K562 (cell line): ENCODE measurements around the gene MRRF. TPM values are rescaled to one million over a fixed set of nuclear protein-coding genes. Genes with fewer than 3 reads are reported as not detected.

Source experiments
- ATAC-seq: fragments of 200-7000 bp; cut with Tn5 transposase; 3 replicates; pipeline ENCODE4 v1.9.1; 2020; ENCODE audit warnings: moderate library complexity
- BruUV-seq: library from RNA; stranded (reverse); fragments of 400-500 nt; replicated peaks from 2 replicates; lab custom pipeline; 2021; lab: Mats Ljungman, UMichigan
- CTCF ChIA-PET: fragments of 300-600 bp; formaldehyde crosslinking; extraction: SDS; loops from one replicate; lab custom pipeline; 2021; ENCODE audit warnings: low intra/inter-chr PET ratio; lab: Yijun Ruan, JAX
- POLR2A ChIA-PET: fragments of 300-600, 350-650 bp; sonication (Branson Sonifier 250); formaldehyde crosslinking; extraction: SDS; loops from one replicate; lab custom pipeline; 2021; ENCODE audit warnings: antibody characterized with exemption, inconsistent platforms; lab: Yijun Ruan, JAX
- DNase-seq, 4 experiments: peaks; one replicate each; pipeline versions ENCODE4 v3.0.0 to v3.0.0-alpha.2; 2011 to 2018; ENCODE audit warnings: low spot score in 3 of 4, mixed read lengths in 3 of 4; ENCODE audit errors: extremely low read depth in 1 of 4
- FAIRE-seq: peaks from 2 replicates; lab custom pipeline; 2011; peaks lifted over from hg19 to GRCh38; lab: Jason Lieb, UNC
- H2AFZ ChIP-seq: 2 replicates; pipeline ENCODE4 v1.6.0; 2011; ENCODE audit warnings: low read depth, low read length, control low read depth, inconsistent platforms
- H3K27ac ChIP-seq: fragments of 200-600 bp; 3 replicates; pipeline ENCODE4 v1.8.0; 2011; ENCODE audit warnings: low read depth, mild to moderate bottlenecking, control low read depth, inconsistent platforms, low read length, moderate library complexity, mixed read lengths; ENCODE audit errors: extremely low read depth
- H3K27me3 ChIP-seq, 2 experiments: fragments of 300-600 bp in 1 of 2; 2 replicates in 1 of 2; 3 replicates in 1 of 2; pipeline versions ENCODE4 v1.6.0 to v1.8.0; 2011; ENCODE audit warnings: inconsistent platforms in 2 of 2, low read length in 2 of 2, mild to moderate bottlenecking in 1 of 2, mixed read lengths in 1 of 2, moderate library complexity in 1 of 2; ENCODE audit not compliant: control insufficient read depth in 2 of 2, insufficient read depth in 2 of 2
- H3K36me3 ChIP-seq: fragments of 300-600 bp; 3 replicates; pipeline ENCODE4 v1.8.0; 2011; ENCODE audit warnings: mild to moderate bottlenecking, low read length, inconsistent platforms; ENCODE audit not compliant: control insufficient read depth, insufficient read depth
- H3K4me1 ChIP-seq, 2 experiments: fragments of 200-600 bp in 1 of 2; replicated peaks in 1 of 2; 2 replicates in 1 of 2; 3 replicates in 1 of 2; pipeline versions ENCODE4 v1.5.1 to v1.8.0; 2011; ENCODE audit warnings: inconsistent platforms in 2 of 2, low read length in 2 of 2, mild to moderate bottlenecking in 1 of 2, mixed read lengths in 1 of 2, moderate library complexity in 1 of 2; ENCODE audit not compliant: control insufficient read depth in 2 of 2, insufficient read depth in 2 of 2
- H3K4me2 ChIP-seq: 2 replicates; pipeline ENCODE4 v1.6.1; 2011; ENCODE audit warnings: low read length, control low read depth, inconsistent platforms, mixed read lengths; ENCODE audit not compliant: insufficient read depth
- H3K4me3 ChIP-seq: fragments of 200-600 bp; sonication (generic), shearing (Covaris generic); 2 replicates; pipeline ENCODE4 v1.5.1; 2016; ENCODE audit warnings: control low read depth, inconsistent platforms
- H3K79me2 ChIP-seq: fragments of 200-600 bp; 3 replicates; pipeline ENCODE4 v1.8.0; 2011; ENCODE audit warnings: low read length, inconsistent platforms; ENCODE audit not compliant: control insufficient read depth, insufficient read depth
- H3K9ac ChIP-seq, 2 experiments: 2 replicates each; pipeline versions ENCODE4 v1.6.0 to v1.6.1; 2011; ENCODE audit warnings: low read depth in 2 of 2, low read length in 2 of 2, control low read depth in 1 of 2, inconsistent platforms in 1 of 2, mild to moderate bottlenecking in 1 of 2, mixed read lengths in 1 of 2; ENCODE audit not compliant: insufficient read depth in 1 of 2
- H3K9me1 ChIP-seq: one replicate; pipeline ENCODE4 v1.6.0; 2011; ENCODE audit warnings: inconsistent platforms, mild to moderate bottlenecking, low read length, moderate library complexity; ENCODE audit not compliant: control insufficient read depth, insufficient read depth
- H3K9me3 ChIP-seq: replicated peaks from 2 replicates; pipeline ENCODE4 v1.5.1; 2011; ENCODE audit warnings: low read depth, low read length, inconsistent platforms; ENCODE audit not compliant: control insufficient read depth, insufficient read depth
- H4K20me1 ChIP-seq: replicated peaks from 2 replicates; pipeline ENCODE4 v1.6.1; 2011; ENCODE audit warnings: low read length, inconsistent platforms, mixed read lengths; ENCODE audit not compliant: control insufficient read depth, insufficient read depth
- NFATC3 ChIP-seq: fragments of 450-650 bp; IDR thresholded peaks from 2 replicates; pipeline ENCODE4 v1.6.1; 2017; ENCODE audit warnings: mild to moderate bottlenecking
- ZNF143 ChIP-seq: sonication (generic); formaldehyde crosslinking; IDR thresholded peaks from 2 replicates; pipeline ENCODE4 v1.9.0; 2022; ENCODE audit warnings: mild to moderate bottlenecking, missing genetic modification reagents
- WGBS: fragments of 100-300 bp; shearing (Covaris generic); methylation state at CpG from one replicate; pipeline ENCODE4 v1.1.6; 2016; ENCODE audit warnings: low coverage, mixed read lengths; ENCODE audit not compliant: insufficient coverage; ENCODE audit errors: missing lambda C conversion rate; 5-methylcytosine and 5-hydroxymethylcytosine counted together
- in situ Hi-C: fragments of 300-500 bp; cut with MboI; formaldehyde crosslinking; loops from 4 replicates; pipeline ENCODE4 v1.15.0; 2018; ENCODE audit warnings: inconsistent platforms, mixed read lengths
- intact Hi-C: fragments of 100-400 bp; cut with micrococcal nuclease; formaldehyde crosslinking; loops from 2 replicates; pipeline ENCODE4 v1.14.2; 2022
- polyA plus RNA-seq, 8 experiments: library from polyadenylated mRNA; depleted of rRNA in 4 of 8; stranded (reverse) in 5 of 8; unstranded in 3 of 8; fragments of >200 nt; fragmentation: Nextera tagmentation in 2 of 8; fragmentation: Illumina TruSeq in 1 of 8; extraction: Ambion mirVana in 2 of 8; extraction: Trizol in 1 of 8; gene quantifications; 2 replicates each; pipeline versions ENCODE4 v1.2.1 to v1.2.3, GENCODE V29; 2011 to 2014; ENCODE audit warnings: inconsistent platforms in 1 of 8, missing spikeins in 1 of 8
- total RNA-seq, 7 experiments: library from RNA; depleted of rRNA in 6 of 7; stranded (reverse); fragments of >200 nt in 6 of 7; fragmentation: Illumina TruSeq in 2 of 7; extraction: Trizol in 2 of 7; gene quantifications; 2 replicates each; pipeline versions ENCODE4 v1.2.1 to v1.2.3, GENCODE V29; 2011 to 2021; ENCODE audit warnings: low replicate concordance in 1 of 7
- TF ChIP-seq, protein P1 (sequence below): fragments of 450-650 bp; IDR thresholded peaks from 2 replicates; pipeline ENCODE4 v1.7.1; 2018; ENCODE audit warnings: mild to moderate bottlenecking, low read depth; ENCODE audit not compliant: partially characterized antibody
- TF ChIP-seq, protein P2 (sequence below): fragments of 250-450 bp; sonication (Bioruptor Pico); IDR thresholded peaks from 2 replicates; pipeline ENCODE4 v1.4.0; 2020; ENCODE audit warnings: mild to moderate bottlenecking
- TF ChIP-seq, protein P3 (sequence below), 3 experiments: IDR thresholded peaks in 2 of 3; conservative IDR thresholded peaks in 1 of 3; 2 replicates each; pipeline ENCODE4 v1.5.1; 2011 to 2012; ENCODE audit warnings: low read length in 3 of 3, mild to moderate bottlenecking in 3 of 3, control low read depth in 2 of 3, improper control_type of control experiment in 1 of 3, inconsistent platforms in 1 of 3, low read depth in 1 of 3, mixed read lengths in 1 of 3, moderate library complexity in 1 of 3; ENCODE audit not compliant: insufficient read depth in 2 of 3
- TF ChIP-seq, protein P4 (sequence below): fragments of 250-450 bp; sonication (Bioruptor Pico); IDR thresholded peaks from 2 replicates; pipeline ENCODE4 v1.9.0; 2021; ENCODE audit warnings: mild to moderate bottlenecking, inconsistent platforms
- TF ChIP-seq, protein P5 (sequence below): conservative IDR thresholded peaks from 2 replicates; pipeline ENCODE4 v1.6.1; 2011; ENCODE audit warnings: low read depth, mild to moderate bottlenecking, low read length; ENCODE audit not compliant: control insufficient read depth
- TF ChIP-seq, protein P6 (sequence below): sonication (generic); formaldehyde crosslinking; IDR thresholded peaks from 2 replicates; pipeline ENCODE4 v1.9.0; 2022; ENCODE audit warnings: mild to moderate bottlenecking, missing genetic modification reagents

MRRF gene
- total and polyA plus RNA-seq, 9 of the 15 experiments (the other 6 are each of a cell fraction or from before 2014, with no cell fraction given): 55.0 to 105 (median 81.2) TPM

DNA sequence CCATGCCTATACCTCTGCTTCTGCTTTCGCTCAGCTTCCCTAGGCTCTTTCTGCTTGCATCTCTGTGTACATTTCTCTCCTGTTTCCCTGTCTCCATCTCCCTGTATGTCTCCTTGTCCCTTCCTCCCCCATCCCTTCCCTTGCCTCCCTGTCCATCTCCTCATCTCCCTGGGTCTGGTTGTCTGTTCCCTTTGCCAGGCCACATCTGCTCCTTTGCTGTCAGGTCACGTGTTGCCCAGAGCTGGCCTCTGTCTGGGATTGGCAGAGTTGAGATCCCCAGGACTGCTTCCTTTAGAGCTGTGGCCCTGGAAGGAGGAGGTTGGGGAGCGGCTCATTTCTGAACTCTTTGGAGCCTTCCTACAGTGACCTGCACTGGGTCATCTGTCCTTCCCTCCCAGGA lies 74.3 kb downstream of the MRRF start:
- Histone ChIP-seq H3K9me1 (no peaks in the 10 kb centered on the region), H3K27me3 (peaks cover 0 to 16% of the 10 kb centered on the region in 2 experiments; a peak in 4 of 5 replicates), H3K36me3 (no peaks in the 10 kb centered on the region), H3K4me3 (no peak overlapping the region), H3K4me1 (peaks cover 0 to 7% of the 10 kb centered on the region in 2 experiments; a peak in 2 of 5 replicates), H4K20me1 (peaks cover 4% of the 10 kb centered on the region; the same call in 1 of the 2 replicates), H3K9ac (no peak overlapping the region), H2AFZ (0 out of 2 replicates have a peak overlapping the region, but pooled peaks have one; percentile 32), H3K79me2 (no peaks in the 10 kb centered on the region), H3K27ac (no peak overlapping the region), H3K4me2 (no peak overlapping the region), H3K9me3 (no peaks in the 10 kb centered on the region)
- in situ Hi-C loops: loop anchor here (25.0 kb wide), 1 partner anchor 652 kb away; no protein-coding TSS in a partner anchor
- ATAC-seq (no peak; the same call in 2 of the 3 replicates), DNase-seq (no peak), FAIRE-seq (no peak)
- POLR2A ChIA-PET: interaction anchor here (0.6 to 1.7 kb wide), 3 partner anchors 11 to 241 kb away, joined by 3 to 7 read pairs (median 4); no protein-coding TSS in a partner anchor
- CTCF ChIA-PET: no interaction called here
- intact Hi-C loops: no loop called here
- WGBS: 13% methylated on average over 3 of the region's 3 CpGs
- BruUV-seq: no TSS peak
- TF ChIP-seq, protein P1, sequence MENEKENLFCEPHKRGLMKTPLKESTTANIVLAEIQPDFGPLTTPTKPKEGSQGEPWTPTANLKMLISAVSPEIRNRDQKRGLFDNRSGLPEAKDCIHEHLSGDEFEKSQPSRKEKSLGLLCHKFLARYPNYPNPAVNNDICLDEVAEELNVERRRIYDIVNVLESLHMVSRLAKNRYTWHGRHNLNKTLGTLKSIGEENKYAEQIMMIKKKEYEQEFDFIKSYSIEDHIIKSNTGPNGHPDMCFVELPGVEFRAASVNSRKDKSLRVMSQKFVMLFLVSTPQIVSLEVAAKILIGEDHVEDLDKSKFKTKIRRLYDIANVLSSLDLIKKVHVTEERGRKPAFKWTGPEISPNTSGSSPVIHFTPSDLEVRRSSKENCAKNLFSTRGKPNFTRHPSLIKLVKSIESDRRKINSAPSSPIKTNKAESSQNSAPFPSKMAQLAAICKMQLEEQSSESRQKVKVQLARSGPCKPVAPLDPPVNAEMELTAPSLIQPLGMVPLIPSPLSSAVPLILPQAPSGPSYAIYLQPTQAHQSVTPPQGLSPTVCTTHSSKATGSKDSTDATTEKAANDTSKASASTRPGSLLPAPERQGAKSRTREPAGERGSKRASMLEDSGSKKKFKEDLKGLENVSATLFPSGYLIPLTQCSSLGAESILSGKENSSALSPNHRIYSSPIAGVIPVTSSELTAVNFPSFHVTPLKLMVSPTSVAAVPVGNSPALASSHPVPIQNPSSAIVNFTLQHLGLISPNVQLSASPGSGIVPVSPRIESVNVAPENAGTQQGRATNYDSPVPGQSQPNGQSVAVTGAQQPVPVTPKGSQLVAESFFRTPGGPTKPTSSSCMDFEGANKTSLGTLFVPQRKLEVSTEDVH: no peak
- TF ChIP-seq, protein P2, sequence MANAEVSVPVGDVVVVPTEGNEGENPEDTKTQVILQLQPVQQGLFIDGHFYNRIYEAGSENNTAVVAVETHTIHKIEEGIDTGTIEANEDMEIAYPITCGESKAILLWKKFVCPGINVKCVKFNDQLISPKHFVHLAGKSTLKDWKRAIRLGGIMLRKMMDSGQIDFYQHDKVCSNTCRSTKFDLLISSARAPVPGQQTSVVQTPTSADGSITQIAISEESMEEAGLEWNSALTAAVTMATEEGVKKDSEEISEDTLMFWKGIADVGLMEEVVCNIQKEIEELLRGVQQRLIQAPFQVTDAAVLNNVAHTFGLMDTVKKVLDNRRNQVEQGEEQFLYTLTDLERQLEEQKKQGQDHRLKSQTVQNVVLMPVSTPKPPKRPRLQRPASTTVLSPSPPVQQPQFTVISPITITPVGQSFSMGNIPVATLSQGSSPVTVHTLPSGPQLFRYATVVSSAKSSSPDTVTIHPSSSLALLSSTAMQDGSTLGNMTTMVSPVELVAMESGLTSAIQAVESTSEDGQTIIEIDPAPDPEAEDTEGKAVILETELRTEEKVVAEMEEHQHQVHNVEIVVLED (CRISPR knock-in tag): no peak
- TF ChIP-seq, protein P3, sequence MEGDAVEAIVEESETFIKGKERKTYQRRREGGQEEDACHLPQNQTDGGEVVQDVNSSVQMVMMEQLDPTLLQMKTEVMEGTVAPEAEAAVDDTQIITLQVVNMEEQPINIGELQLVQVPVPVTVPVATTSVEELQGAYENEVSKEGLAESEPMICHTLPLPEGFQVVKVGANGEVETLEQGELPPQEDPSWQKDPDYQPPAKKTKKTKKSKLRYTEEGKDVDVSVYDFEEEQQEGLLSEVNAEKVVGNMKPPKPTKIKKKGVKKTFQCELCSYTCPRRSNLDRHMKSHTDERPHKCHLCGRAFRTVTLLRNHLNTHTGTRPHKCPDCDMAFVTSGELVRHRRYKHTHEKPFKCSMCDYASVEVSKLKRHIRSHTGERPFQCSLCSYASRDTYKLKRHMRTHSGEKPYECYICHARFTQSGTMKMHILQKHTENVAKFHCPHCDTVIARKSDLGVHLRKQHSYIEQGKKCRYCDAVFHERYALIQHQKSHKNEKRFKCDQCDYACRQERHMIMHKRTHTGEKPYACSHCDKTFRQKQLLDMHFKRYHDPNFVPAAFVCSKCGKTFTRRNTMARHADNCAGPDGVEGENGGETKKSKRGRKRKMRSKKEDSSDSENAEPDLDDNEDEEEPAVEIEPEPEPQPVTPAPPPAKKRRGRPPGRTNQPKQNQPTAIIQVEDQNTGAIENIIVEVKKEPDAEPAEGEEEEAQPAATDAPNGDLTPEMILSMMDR (IDR thresholded peaks at IDR 0.05 in 2 of 3, conservative IDR thresholded peaks at IDR 0.05 in 1 of 3; ENCODE audit: insufficient read depth in 2 of 3, low read depth in 1 of 3, low read length in 3 of 3): no peak
- no peak for TF ChIP-seq ZNF143
- TF ChIP-seq, protein P4, sequence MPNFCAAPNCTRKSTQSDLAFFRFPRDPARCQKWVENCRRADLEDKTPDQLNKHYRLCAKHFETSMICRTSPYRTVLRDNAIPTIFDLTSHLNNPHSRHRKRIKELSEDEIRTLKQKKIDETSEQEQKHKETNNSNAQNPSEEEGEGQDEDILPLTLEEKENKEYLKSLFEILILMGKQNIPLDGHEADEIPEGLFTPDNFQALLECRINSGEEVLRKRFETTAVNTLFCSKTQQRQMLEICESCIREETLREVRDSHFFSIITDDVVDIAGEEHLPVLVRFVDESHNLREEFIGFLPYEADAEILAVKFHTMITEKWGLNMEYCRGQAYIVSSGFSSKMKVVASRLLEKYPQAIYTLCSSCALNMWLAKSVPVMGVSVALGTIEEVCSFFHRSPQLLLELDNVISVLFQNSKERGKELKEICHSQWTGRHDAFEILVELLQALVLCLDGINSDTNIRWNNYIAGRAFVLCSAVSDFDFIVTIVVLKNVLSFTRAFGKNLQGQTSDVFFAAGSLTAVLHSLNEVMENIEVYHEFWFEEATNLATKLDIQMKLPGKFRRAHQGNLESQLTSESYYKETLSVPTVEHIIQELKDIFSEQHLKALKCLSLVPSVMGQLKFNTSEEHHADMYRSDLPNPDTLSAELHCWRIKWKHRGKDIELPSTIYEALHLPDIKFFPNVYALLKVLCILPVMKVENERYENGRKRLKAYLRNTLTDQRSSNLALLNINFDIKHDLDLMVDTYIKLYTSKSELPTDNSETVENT (CRISPR knock-in tag): no peak
- no peak for TF ChIP-seq NFATC3
- TF ChIP-seq, protein P5, sequence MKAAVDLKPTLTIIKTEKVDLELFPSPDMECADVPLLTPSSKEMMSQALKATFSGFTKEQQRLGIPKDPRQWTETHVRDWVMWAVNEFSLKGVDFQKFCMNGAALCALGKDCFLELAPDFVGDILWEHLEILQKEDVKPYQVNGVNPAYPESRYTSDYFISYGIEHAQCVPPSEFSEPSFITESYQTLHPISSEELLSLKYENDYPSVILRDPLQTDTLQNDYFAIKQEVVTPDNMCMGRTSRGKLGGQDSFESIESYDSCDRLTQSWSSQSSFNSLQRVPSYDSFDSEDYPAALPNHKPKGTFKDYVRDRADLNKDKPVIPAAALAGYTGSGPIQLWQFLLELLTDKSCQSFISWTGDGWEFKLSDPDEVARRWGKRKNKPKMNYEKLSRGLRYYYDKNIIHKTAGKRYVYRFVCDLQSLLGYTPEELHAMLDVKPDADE: no peak
- TF ChIP-seq, protein P6, sequence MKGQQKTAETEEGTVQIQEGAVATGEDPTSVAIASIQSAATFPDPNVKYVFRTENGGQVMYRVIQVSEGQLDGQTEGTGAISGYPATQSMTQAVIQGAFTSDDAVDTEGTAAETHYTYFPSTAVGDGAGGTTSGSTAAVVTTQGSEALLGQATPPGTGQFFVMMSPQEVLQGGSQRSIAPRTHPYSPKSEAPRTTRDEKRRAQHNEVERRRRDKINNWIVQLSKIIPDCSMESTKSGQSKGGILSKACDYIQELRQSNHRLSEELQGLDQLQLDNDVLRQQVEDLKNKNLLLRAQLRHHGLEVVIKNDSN (CRISPR knock-in tag): peak; percentile 78
